CD4-positive, alpha-beta T cell treated with Interleukin-6 at 100 ng/mL for 8 hours (primary cell): ENCODE data around the gene MICA.
"Not testable (repeated sequence)": the region's sequence is repeated elsewhere in the genome, so short reads cannot be mapped to it uniquely, and the experiment has no call there.

Source experiments
- DNase-seq: peaks from one replicate; pipeline ENCODE4 v3.0.0-alpha.2; 2020; ENCODE audit warnings: mixed read lengths, low spot score

MICA gene

DNA sequence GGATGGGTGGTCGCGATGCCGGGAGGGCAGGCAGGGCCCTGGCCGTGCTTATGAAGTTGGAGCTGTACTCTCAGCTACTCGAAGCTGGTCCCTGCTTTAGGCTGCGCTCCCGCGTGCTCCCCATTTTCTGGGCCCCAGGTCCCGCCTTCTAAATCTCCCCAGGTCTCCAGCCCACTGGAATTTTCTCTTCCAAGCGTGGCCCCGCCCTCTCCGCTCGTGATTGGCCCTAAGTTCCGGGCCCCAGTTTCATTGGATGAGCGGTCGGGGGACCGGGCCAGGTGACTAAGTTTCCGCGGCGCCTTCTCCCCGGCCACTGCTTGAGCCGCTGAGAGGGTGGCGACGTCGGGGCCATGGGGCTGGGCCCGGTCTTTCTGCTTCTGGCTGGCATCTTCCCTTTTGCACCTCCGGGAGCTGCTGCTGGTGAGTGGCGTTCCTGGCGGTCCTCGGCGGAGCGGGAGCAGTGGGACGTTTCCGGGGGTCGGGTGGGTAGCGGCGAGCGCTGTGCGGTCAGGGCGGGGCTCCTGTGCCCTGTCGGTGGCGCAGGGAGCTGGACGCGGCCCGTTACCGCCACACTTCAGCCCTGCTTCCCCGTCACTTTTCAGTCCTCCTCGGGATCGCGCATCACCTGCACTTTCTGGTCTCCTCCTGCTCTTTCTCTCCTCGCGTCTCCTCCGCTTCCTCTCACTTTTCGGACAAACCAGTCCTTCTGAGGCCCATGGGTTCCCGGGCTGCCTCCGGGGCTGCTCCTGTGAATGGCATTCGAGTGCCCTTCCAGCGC is at the start of gene MICA:
Gene MICA (plus strand): TSS at position 313 of the 778 bp plus-strand sequence. CDS start 38 bp downstream, at position 351.
- peak; percentile 64 for DNase-seq

DNA sequence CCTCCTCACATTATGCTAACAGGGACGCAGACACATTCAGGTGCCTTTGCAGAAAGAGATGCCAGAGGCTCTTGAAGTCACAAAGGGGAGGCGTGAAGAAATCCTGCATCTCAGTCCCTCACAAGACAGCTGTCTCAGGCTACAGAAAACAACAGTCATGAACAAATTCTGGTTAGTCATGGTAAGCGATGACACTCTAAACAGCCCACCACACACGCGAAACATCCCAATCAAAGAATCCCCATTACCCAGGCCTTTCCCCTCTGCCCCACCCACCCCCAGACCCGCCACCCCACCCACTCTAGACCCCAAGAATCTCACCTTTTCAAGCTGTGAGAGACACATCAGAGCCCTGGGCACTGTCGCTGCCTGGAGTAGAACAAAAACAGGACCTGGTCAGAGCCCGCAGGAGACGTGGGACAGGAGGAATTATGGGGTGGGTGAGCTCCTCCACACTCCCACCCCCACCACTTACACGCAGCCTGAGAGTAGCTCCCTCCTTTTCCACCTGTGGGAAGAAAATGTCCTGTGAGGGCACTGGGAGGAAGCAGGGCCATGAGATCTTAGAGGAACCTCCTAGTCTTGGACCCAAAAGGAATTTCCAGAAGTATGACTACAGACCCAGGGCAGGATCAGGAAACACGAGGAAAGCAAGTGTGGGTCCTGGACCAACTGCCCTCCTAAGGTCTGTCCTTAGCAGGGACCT is 49.1 kb upstream of the MICA start:
- DNase-seq: no peak

DNA sequence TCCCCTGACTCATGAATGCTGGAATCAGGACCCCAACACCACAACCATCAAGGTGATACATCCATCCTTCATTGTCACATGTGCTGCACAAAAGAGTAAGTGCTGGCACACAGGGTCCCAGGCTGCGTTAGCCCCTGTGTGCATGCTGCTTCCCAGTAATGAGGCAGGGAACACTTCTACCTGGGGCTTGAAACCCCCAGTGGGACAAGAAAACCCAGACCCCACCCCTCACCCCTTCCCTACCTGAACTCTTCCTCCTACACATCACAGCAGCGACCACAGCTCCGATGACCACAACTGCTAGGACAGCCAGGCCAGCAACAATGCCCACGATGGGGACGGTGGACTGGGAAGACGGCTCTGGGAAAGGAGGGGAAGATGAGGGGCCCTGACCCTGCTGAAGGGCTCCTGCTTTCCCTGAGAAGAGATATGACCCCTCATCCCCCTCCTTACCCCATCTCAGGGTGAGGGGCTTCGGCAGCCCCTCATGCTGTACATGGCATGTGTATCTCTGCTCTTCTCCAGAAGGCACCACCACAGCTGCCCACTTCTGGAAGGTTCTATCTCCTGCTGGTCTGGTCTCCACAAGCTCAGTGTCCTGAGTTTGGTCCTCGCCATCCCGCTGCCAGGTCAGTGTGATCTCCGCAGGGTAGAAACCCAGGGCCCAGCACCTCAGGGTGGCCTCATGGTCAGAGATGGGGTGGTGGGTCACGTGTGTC is 48.4 kb upstream of the MICA start:
- DNase-seq: no peak

DNA sequence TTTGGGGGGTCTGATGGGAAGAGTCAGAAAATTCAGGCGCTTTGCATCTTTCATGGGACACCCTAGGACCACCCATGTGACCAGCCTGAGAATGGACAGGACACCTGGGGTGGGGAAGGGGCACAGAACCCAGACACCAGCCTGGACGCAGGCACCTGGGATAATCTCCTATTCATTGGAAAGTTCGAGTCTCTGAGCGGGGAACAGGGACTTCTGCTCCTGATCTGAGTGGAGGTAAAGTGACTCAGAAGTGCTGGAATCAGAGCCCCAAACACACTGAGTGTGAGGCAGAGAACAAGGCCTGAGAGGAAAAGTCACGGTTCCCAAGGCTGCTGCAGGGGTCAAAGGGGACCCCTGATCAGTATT is 47.8 kb upstream of the MICA start:
- DNase-seq: no peak

DNA sequence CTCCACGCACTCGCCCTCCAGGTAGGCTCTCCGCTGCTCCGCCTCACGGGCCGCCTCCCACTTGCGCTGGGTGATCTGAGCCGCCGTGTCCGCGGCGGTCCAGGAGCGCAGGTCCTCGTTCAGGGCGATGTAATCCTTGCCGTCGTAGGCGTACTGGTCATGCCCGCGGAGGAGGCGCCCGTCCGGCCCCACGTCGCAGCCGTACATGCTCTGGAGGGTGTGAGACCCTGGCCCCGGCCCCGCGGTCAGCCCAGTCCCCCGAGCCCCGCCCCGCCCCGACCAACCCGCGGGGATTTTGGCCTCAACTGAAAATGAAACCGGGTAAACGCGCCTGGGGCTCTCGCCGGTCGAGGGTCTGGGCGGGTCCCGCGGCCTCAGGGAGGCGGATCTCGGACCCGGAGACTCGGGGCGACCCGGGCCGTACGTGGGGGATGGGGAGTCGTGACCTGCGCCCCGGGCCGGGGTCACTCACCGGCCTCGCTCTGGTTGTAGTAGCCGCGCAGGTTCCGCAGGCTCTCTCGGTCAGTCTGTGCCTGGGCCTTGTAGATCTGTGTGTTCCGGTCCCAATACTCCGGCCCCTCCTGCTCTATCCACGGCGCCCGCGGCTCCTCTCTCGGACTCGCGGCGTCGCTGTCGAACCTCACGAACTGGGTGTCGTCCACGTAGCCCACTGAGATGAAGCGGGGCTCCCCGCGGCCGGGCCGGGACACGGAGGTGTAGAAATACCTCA is 47.0 kb upstream of the MICA start:
- DNase-seq: no peak

DNA sequence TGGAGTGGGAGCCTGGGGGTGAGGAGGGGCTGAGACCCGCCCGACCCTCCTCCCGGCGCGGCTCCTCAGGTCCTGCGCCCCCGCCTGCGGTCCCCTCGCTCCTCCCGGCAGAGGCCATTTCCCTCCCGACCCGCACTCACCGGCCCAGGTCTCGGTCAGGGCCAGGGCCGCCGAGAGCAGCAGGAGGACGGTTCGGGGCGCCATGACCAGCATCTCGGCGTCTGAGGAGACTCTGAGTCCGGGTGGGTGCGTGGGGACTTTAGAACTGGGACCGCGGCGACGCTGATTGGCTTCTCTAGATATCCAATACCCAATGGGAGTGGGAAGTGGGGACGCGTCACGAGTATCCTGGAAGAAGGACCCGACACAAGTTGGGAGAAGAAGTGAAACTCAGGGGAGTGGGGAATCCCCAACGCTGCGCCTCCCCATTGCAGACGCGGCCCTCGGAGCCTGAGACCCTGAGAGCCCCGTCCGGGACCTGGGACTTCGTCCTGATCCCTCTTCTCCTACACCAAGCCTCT is 46.4 kb upstream of the MICA start, which contains the start of gene HLA-B:
Gene HLA-B (minus strand): TSS at position 234 of the 521 bp plus-strand sequence. CDS start 21 bp downstream, at position 213.
- DNase-seq: peak; percentile 93

DNA sequence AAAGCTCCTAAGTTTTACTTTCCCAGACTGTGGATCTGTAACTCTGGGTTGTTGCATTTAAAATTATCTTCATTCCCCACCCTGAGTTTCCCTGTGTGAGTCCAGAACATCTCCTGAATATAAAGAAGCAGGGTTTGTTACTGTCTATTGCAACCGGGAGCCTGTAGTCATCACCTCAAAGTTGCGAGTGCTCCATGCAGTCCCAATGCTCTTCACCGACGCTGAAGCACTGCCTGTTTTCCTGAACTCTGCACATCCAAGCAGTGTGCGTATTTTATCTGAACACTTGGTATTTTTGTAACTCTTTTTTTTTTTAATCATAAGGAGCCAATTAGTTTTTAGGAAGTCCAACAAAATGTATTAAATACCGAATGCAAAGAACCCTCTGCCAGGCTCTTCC is 45.5 kb upstream of the MICA start:
- DNase-seq: no peak

DNA sequence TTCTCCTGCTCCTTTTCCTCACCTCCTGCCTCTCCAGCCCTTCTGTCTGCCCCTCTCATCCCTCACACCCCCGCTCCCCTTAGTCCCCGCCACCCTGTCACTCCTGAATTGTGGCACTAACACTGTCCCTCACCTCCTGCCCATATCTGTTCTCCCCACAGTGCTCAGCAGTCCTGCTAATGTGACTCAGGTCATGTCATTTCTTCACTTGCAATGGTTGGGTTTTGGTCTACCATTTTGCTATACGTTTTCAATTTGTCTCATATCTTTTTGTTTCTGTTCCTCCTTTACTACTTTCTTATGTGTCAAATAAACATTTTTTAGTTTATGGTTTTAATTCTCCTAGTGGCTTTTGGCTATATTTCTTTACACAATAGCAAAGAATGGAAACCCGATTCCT is 45.1 kb upstream of the MICA start:
- DNase-seq: no peak

DNA sequence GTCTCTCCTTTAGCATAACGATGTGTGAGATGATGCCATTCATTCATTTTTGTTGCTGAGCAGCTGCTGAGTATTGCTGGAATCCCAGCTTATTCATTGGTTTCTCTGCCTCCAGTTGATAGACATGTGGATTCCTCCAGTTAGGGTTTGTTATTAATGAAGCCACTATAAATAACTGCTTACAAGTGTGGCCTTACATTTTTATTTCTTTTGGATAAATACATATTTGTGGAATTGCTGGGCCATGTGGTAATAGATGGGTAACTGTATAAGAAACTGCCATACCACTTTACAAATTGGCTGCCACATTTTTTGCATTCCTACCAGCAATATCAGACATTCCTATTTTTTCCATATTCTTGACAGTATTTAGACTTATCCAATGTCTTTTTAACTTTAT is 43.8 kb upstream of the MICA start:
- DNase-seq: no peak

DNA sequence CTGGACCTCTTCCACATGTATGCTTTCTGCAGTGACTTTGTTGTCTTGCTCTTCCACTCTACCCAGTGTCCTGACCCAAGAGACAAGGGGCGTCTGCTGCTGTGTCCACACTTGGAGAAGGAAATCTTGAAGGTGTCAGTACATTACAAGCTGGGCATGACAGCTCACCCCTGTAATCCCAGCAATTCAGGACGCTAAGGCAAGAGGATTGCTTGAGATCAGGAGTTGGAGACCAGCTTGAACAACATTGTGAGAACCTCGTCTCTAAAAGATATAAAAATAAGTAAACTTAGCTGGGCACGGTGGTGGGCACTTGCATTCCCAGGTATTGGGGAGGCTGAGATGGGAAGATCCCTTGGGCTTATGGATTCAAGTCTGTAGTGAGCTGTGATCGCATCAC is 40.6 kb upstream of the MICA start:
- DNase-seq: no peak

DNA sequence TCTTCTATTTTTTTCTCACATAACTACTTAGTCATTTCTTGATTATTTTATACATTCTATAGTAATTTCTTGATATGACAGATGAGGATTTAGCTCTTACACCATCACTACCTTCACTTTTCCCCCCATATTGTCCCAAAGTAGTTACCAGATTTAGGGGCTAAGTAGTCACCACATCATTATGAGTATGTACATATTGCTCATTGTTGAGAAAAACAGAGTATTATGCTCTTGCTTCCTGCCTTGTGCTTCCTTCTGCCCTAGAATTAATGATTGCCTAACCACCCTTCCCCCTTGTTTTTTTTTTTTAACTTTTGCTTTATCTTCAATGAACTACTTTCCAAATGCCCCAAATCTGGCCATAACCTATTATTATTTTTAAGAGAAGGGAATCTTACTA is 39.6 kb upstream of the MICA start:
- DNase-seq: no peak

DNA sequence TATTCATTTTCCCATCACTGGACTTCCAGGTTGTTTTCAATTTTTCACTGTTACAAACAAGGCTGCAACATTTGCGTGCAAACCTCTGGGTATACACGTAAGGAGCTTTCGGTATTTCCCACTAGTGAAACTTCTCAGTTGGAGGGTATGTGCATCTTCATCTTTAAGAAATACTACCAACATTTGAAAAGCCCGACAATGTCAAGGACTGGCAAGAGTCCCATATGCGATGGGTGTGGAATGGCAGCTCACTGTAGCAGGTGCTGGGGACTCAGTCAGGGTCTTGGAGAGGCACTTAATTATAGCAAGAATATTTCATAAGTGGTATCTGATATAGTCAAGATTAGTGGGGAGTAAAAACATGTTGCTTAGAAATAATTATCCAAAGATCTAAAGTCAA is 37.5 kb upstream of the MICA start:
- no peak for DNase-seq

DNA sequence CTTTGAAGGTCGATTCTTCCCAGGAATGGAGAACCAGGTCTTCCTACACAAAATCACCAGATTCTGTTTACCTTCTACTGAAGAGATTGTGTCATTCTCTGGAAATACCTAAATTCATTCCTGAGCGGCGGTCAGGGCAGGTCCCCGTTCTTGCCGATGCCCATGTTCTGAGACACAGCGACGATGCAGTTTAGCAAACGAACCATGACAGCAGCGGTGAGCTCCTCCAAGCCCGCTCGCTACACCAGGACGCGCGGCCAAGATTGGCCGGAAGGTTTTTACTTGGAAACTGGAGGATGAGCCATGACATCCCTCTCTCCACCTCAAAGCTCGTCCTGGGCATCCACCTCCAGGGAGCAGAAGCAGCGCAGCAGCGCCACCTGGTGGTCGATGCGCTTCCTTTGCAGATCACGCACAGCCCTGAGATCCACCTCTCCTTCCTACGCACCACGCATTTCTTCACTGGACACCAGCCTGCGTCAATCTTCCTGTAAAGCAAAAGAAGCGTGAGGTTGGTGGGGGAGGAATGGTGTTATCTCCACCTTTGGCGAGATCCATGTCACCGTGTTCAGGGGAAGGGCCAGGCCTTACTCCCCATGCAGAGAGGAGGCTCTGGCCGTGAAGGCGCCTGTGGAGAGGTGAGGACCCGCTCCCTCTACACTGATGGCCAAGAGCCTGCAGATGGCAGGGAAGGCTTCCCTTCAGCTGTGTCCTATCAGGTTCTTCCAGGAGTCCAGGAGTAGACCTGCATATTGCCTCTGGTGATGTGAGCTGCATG is 36.5 kb upstream of the MICA start:
- DNase-seq: peak; percentile 89

DNA sequence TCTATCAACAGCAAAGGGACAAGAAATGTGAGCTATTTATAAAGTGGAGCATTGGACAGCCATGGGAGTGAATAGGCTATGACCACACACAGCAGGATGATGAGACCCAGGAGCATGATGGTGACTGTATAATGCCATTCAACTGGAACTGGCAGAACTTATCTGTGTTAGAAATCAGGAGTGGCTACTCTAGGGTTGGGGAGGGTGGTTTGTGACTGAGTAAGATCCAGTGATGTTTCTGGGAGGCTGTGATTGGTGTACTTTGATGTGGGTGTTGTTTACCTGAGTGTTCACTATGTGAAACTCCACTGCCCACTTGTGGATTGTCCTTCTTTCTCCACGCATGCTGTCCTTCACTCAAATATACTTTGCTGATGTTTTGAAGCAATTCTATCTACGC is 34.9 kb upstream of the MICA start:
- DNase-seq: no peak

DNA sequence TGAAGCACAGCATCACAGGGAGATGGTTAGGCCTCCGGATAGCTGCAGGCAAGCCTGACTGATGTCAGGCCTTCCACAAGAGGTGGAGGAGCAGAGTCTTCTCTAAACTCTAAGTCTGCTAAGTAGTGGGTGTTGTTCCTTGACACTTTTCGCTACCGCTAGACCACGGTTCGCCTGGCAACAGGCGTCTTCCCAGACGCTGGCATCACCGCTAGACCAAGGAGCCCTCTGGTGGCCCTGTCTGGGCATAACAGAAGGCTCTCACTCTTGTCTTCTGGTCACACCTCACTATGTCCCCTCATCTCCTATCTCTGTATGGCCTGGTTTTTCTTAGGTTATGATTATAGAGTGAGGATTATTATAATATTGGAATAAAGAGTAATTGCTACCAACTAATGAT is 29.3 kb upstream of the MICA start:
- DNase-seq: not testable (repeated sequence)

DNA sequence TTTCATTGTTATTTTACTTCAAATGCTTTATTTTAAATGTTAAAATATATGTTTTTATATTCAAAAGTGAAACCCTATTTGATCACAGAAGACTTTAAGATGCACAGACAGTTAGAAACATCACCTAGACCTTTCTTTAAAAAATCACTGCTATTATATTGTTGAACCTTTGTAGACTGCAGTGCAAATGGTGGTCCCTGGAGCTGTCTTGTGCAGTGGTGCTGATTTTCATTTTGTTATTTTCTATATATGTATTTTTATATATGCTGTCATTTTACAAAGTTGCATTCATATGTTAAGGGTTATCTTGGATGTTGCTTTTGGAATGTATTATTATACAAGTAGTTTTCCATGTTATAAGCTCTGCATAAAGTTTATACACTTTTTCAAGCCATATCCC is 27.7 kb upstream of the MICA start:
- no peak for DNase-seq

DNA sequence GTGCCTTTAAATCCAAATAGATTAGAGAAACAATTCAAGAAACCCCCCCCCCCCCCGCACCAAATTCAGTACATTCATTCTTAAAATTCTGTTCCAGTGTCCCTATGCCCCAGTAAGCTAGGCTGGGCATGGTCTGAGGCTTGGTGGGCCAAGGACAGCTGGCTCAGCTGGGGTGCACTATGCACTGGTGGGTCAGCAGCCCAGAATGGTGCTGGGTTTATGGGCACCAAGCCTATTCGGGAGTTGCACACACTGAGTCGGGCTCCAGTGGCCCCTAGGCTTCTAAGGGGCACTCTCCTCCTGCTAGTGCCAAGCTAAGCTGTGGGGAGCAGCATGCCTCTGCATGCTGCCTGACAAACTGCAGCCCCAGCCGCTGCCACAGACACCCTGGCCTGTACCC is 26.4 kb upstream of the MICA start:
- no peak for DNase-seq

DNA sequence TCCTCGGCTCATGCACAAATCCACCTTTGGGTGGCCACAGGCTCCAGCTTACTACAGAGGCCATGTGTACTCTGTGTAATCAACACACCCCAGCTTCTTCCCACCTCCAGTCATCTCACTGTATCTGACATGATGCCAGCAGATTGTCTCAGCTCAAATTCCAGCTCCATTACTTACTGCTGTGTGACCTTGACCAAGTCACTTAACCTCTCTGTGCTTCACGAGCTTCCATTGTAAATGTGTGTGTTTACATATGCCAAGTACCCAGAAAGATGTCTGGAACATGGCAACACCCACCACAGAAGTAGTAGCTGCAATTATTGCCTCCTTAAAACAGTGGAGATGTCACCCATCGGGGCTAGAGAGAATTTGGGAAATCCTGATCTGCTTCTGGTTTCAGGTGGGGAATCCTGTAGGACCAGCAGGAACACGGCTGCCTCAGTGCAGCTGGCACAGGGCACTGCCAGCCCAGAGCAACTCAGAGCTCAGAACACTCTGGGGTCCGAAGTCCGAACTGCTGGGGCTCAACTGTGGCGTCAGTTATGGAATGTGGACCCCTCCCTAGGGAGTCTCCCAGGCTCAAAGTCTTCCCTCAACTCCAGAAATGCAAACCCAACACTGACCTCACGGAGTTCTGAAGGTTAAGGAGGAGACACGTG is 25.2 kb upstream of the MICA start:
- no peak for DNase-seq

DNA sequence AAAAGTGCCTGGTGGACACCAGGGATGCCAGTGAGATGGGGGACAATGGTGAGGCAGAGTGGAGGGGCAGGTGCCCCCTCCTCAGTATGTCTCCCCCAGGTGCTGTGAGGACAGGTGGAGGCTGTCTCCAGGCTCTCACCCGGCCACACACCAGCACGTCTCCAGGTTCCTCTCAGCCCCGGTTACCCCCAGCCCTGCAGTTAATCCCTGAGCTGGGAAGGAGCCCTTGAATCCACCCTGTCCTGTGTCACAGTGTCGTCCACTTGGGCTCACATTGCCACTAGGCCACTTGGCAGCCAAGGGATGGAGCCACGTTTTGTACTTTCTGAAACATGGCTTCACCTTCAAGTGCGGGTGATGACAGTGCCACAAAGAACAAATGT is 24.7 kb upstream of the MICA start:
- DNase-seq: no peak

DNA sequence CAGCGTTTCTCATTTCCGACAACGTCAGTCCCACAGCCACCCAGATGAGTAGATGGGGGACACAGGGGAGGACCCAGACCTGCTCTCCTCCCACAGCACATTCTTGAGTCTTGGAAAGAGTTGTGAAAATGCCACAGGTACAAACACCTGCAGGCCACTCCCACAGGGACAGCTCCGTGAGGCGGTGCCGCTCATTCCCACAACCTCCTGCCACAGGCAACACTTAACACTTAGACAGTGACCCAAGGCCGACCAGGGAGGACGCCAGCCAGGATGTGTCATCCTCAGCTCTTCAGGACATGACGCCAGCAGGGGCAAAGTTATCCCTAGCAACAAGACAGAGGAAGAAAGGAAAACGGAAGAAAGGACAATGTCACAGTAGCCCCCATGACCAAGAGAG is 23.5 kb upstream of the MICA start:
- no peak for DNase-seq

DNA sequence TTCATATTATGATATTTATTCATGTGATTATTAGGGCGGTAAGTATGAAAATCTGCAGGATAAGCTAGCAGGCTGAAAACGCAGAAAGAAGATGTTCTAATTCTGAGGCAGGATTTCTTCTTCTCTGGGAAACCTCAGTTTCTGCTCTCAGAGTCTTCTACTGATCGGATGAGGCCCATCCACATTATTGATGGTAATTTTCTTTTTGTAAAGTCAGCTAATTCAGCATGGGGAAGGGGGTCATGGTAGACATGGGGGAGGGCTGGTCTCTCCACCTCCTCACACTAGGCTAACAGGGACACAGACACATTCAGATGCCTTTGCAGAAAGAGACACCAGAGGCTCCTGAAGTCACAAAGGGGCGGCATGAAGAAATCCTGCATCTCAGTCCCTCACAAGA is 21.7 kb upstream of the MICA start:
- DNase-seq: no peak
